Measurements from ENCODE around the gene SPOCK3. TPM values are rescaled to one million over a fixed set of nuclear protein-coding genes. Genes with fewer than 3 reads are reported as not detected.
"Not testable (repeated sequence)": the region's sequence is repeated elsewhere in the genome, so short reads cannot be mapped to it uniquely, and the experiment has no call there.

Gene SPOCK3
- total RNA-seq, 1 experiment from 2014 or later, result not detected

DNA sequence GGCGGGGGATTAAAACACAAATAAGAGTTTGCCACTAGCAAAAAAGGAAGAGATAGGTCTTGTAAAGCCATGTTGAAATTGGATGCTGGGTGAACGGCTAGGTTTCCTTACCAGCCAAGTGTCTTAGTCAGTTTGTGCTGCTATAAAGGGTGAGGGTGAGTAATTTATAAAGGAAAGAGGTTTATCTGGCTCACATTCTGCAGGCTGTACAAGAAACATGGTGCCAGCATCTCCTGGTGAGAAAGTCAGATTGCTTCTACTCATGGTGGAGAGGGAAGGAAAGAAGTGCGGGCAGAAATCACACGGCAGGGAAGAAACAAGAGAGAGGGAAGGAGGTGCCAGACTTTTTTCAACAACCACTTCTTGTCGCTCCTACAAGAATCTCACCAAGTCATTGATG is 507.5 kb downstream of the SPOCK3 start:
- DNase-seq (ENCODE audit: low spot score), result no peak
- POLR2A ChIA-PET (ENCODE audit: low non-redundant PET), result no interaction called here
- Histone ChIP-seq H3K4me3 (ENCODE audit: low read depth, low read length, poor library complexity, severe bottlenecking) (no peak overlapping the region), H3K4me1 (ENCODE audit: insufficient read depth, low read length, poor library complexity, severe bottlenecking) (no peaks in the 10 kb centered on the region), H3K36me3 (ENCODE audit: insufficient read depth, low read length, poor library complexity, severe bottlenecking) (no peaks in the 10 kb centered on the region), H3K9me3 (ENCODE audit: low read depth, low read length, poor library complexity, severe bottlenecking) (no peaks in the 10 kb centered on the region), H3K27ac (ENCODE audit: low read depth, low read length, poor library complexity, severe bottlenecking) (no peak overlapping the region), H3K27me3 (replicated peaks; ENCODE audit: insufficient read depth, low read depth, low read length, poor library complexity) (no peaks in the 10 kb centered on the region)
- no TSS peak for BruUV-seq (replicated peaks)
- CTCF ChIA-PET, result no interaction called here
- intact Hi-C loops (cut with micrococcal nuclease; ENCODE audit: unreplicated experiment), result no loop called here
- TF ChIP-seq EZH2 (IDR thresholded peaks at IDR 0.05; ENCODE audit: borderline replicate concordance, low read depth, low read length, poor library complexity, severe bottlenecking), result no peak

DNA sequence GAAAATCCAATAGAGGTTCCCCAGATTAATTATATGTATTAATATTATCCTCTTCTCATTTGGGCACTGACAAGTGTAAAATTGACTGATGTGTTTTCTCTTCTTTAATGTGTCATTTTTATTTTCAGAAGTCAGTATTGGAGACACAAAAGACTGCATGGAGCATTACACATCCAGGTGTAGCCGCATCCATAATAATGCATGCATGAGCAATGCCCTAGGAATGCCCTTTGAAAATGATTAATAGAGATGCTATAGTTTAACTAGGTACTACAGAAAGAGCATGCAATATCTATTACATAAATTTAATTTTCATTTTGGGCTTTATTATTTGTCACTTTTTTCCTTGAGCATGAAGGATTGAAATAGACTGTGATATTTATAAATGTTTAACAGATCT is 509.9 kb downstream of the SPOCK3 start:
- intact Hi-C loops (cut with micrococcal nuclease; ENCODE audit: unreplicated experiment), result no loop called here
- Histone ChIP-seq H3K36me3 (ENCODE audit: insufficient read depth, low read length, poor library complexity, severe bottlenecking) (no peaks in the 10 kb centered on the region), H3K9me3 (ENCODE audit: low read depth, low read length, poor library complexity, severe bottlenecking) (no peaks in the 10 kb centered on the region), H3K4me3 (ENCODE audit: low read depth, low read length, poor library complexity, severe bottlenecking) (no peak overlapping the region), H3K27me3 (replicated peaks; ENCODE audit: insufficient read depth, low read depth, low read length, poor library complexity) (no peaks in the 10 kb centered on the region), H3K4me1 (ENCODE audit: insufficient read depth, low read length, poor library complexity, severe bottlenecking) (no peaks in the 10 kb centered on the region), H3K27ac (ENCODE audit: low read depth, low read length, poor library complexity, severe bottlenecking) (no peak overlapping the region)
- TF ChIP-seq, protein P1, sequence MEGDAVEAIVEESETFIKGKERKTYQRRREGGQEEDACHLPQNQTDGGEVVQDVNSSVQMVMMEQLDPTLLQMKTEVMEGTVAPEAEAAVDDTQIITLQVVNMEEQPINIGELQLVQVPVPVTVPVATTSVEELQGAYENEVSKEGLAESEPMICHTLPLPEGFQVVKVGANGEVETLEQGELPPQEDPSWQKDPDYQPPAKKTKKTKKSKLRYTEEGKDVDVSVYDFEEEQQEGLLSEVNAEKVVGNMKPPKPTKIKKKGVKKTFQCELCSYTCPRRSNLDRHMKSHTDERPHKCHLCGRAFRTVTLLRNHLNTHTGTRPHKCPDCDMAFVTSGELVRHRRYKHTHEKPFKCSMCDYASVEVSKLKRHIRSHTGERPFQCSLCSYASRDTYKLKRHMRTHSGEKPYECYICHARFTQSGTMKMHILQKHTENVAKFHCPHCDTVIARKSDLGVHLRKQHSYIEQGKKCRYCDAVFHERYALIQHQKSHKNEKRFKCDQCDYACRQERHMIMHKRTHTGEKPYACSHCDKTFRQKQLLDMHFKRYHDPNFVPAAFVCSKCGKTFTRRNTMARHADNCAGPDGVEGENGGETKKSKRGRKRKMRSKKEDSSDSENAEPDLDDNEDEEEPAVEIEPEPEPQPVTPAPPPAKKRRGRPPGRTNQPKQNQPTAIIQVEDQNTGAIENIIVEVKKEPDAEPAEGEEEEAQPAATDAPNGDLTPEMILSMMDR (conservative IDR thresholded peaks at IDR 0.05; ENCODE audit: low read depth, low read length), result no peak
- DNase-seq (ENCODE audit: low spot score), result no peak
- CTCF ChIA-PET, result no interaction called here
- BruUV-seq (replicated peaks), result no TSS peak
- POLR2A ChIA-PET (ENCODE audit: low non-redundant PET), result no interaction called here

DNA sequence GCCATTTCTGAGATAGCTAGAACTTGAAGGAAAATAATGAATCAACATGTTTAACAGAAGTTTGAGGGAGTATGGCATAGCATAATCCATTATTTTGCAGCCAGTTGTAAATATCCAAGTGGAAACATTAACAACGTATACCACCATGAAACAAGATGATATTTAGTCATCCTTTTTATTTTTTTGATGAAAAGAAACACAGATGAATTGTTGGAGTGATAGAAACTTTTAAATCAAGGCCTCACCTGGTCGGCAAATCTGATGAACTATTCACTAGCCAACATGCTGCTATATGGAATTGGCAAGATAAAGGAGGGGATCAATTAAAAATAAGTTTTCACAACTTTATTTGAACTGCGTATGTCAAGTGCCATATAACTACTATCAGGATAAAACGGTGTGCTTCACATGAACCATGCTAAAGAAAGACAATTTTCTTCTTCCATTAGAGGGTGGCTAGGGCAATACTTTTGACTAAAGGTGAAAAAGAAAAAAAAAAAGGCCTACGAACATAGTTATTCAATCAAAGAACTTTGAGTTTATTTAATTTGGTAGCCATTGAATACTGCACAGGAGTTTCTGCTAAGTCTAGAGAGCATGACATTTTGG is 510.7 kb downstream of the SPOCK3 start:
- H3K27me3 ChIP-seq (replicated peaks; ENCODE audit: insufficient read depth, low read depth, low read length, poor library complexity), result no peaks in the 10 kb centered on the region
- H3K4me3 ChIP-seq (ENCODE audit: low read depth, low read length, poor library complexity, severe bottlenecking), result no peak overlapping the region
- no TSS peak for BruUV-seq (replicated peaks)
- no peaks in the 10 kb centered on the region for H3K9me3 ChIP-seq (ENCODE audit: low read depth, low read length, poor library complexity, severe bottlenecking)
- no peaks in the 10 kb centered on the region for H3K36me3 ChIP-seq (ENCODE audit: insufficient read depth, low read length, poor library complexity, severe bottlenecking)
- POLR2A ChIA-PET (ENCODE audit: low non-redundant PET), result no interaction called here
- intact Hi-C loops (cut with micrococcal nuclease; ENCODE audit: unreplicated experiment), result no loop called here
- CTCF ChIA-PET, result no interaction called here
- H3K4me1 ChIP-seq (ENCODE audit: insufficient read depth, low read length, poor library complexity, severe bottlenecking), result no peaks in the 10 kb centered on the region
- no peak for DNase-seq (ENCODE audit: low spot score)
- H3K27ac ChIP-seq (ENCODE audit: low read depth, low read length, poor library complexity, severe bottlenecking), result no peak overlapping the region
- TF ChIP-seq EZH2 (IDR thresholded peaks at IDR 0.05; ENCODE audit: borderline replicate concordance, low read depth, low read length, poor library complexity, severe bottlenecking), result no peak
- TF ChIP-seq, protein P1 (conservative IDR thresholded peaks at IDR 0.05; ENCODE audit: low read depth, low read length), result no peak

DNA sequence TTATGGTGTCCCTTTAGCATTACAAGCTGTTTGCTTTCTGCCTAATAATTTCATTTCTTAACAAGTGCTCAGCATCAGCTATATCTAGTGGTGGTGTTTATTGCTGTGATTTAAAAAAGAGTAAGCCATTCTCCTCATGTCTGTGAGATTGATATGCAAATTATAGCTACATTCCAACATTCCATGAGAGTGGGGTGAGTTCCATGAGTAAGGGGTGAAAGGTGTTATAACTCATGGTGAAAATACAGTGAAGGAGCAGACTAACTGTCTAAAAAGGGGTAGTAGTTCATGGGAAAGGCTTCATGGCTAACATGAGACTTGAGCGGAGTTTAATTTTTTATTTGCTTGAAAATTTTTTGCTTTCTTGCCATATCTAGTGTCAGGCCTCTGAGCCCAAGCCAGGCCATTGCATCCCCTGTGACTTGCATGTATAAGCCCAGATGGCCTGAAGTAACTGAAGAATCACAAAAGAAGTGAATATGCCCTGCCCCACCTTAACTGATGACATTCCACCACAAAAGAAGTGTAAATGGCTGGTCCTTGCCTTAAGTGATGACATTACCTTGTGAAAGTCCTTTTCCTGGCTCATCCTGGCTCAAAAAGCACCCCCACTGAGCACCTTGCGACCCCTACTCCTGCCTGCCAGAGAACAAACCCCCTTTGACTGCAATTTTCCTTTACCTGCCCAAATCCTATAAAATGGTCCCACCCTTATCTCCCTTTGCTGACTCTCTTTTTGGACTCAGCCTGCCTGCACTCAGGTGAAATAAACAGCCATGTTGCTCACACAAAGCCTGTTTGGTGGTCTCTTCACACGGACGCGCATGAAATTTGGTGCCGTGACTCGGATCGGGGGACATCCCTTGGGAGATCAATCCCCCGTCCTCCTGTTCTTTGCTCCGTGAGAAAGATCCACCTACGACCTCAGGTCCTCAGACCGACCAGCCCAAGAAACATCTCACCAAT is 518.3 kb downstream of the SPOCK3 start:
- DNase-seq (ENCODE audit: low spot score); H3K4me1 ChIP-seq (ENCODE audit: insufficient read depth, low read length, poor library complexity, severe bottlenecking); H3K36me3 ChIP-seq (ENCODE audit: insufficient read depth, low read length, poor library complexity, severe bottlenecking); H3K9me3 ChIP-seq (ENCODE audit: low read depth, low read length, poor library complexity, severe bottlenecking); H3K27ac ChIP-seq (ENCODE audit: low read depth, low read length, poor library complexity, severe bottlenecking); intact Hi-C loops (cut with micrococcal nuclease; ENCODE audit: unreplicated experiment); H3K4me3 ChIP-seq (ENCODE audit: low read depth, low read length, poor library complexity, severe bottlenecking); BruUV-seq (replicated peaks); H3K27me3 ChIP-seq (replicated peaks; ENCODE audit: insufficient read depth, low read depth, low read length, poor library complexity); CTCF ChIA-PET; POLR2A ChIA-PET (ENCODE audit: low non-redundant PET): not testable (repeated sequence)
